RPMI7951 (cell line): Measurements from ENCODE around the gene GSTCD. TPM values are rescaled to one million over a fixed set of nuclear protein-coding genes. Genes with fewer than 3 reads are reported as not detected.
"Not testable (repeated sequence)": the region's sequence is repeated elsewhere in the genome, so short reads cannot be mapped to it uniquely, and the experiment has no call there.

Source experiments
- DNase-seq: peaks from one replicate; pipeline ENCODE4 v3.0.0-alpha.2; 2012; ENCODE audit warnings: low read depth
- total RNA-seq: library from RNA; depleted of rRNA; stranded (reverse); fragments of >200 nt; shearing (Covaris generic); gene quantifications from 2 replicates; pipeline ENCODE4 v1.2.3, GENCODE V29; 2014; rRNA removed

The GSTCD gene, protein sequence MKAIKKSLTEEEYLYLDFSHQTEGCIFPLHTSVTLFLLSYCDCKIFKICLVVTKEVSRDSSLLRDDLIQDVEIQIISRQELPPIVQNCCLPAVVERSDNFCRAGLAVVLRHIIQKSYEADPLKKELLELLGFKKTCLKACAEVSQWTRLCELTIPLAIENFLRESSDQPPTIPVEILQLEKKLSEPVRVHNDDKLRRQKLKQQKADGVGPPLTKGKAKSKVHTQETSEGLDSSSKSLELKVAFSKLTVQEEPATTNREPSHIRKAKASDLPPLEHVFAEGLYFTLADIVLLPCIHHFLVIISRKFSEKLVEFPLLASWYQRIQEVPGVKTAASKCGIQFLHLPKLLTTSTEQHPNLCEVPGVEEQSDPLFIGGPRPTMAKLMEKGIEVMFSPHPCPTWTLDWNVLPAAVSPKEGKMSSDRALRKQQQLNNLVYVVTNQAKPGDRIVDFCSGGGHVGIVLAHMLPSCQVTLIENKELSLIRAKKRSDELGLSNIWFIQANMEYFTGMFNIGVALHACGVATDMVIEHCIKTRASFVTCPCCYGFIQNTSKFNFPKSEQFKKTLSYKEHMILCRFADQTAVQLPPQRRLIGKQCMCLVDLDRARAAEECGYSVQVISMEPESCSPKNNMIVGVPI
- 17.7 and 20.8 TPM in 2 replicates for total RNA-seq

DNA sequence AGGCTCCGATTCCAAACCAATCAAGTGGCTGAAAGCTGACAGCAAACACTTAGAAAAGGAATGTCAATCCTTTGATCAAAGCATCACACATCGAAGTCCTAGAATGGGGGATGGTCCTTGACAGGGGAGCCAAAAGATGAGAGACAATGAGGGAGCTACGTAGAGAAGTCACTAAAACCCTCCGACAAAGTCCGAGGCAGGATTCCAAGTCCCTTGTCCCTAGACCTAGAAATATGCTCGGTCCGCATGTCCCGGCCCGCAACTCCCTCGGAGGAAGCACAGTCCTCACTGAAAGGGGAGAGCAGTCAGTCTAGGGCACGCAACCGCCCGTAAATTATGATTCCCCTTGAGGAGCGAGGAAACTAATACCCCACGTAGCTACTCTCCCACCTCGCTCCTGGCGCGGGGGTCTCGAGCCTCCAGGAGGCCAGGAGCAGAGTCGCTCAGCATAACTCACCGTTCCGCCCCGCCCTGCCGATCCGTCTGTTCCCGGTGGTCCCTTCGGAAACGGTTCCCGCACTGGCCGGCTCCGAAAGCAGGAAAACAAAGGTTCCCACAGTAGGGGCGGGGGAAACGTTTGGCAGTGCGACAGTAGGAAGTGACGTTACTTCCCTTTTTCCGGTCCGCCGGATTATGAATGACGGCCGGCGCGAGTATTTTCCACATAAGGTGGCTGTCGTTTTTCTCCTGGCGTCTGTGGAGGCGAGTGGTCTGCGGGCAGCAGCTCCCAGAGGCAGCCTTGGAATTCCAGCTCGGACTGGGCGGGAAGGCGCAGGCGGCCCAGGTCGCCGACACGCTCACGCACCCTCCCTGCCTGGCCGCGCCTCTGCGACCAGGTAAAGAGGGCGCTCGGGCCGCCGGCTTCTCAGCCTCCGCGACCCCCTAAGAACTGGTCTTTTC is at the start of gene GSTCD, which contains the start of gene INTS12:
Gene GSTCD, plus strand, starts transcription at position 604 of the 900 bp plus-strand sequence. CDS start 8,830 bp downstream, outside the sequence.
Gene INTS12, minus strand, starts transcription at position 509 of the 900 bp plus-strand sequence. CDS start 8,684 bp downstream, outside the sequence.
- DNase-seq: peak; percentile 87

DNA sequence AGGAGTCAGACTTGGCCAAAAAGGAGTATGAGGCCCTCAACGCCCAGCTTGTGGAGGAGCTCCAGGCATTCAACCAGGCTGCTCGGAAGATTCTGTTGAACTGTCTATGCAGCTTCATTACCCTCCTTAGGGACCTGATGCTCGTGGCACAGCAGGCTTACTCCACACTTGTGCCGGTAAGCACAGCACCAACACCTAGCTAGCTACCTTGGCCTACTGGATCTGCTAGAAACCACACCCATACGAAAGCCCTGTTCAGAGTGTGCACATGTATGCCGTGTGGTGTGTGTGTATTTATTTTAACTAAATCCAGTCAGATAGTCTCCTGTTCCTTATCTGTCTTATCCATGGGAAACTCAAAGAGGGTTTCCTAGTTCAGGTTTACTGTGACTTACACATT is 49.4 kb upstream of the GSTCD start:
- DNase-seq: no peak

DNA sequence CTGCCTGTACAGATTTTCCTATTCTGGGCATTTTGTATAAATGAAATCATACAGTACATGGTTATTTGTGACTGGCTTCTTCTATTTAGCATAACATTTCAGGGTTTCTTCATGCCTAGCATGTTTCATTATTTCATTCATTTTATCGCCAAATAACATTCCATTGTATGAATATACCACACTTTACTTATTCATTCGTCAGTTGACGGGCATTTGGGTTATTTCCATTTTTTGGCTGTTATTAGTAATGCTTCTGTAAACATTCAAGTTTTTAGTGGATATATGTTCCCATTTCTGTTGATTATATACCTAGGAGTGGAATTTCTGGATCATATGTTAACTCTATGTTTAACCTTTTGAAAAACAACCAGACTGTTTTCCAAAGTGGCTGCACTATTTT is 47.6 kb upstream of the GSTCD start:
- no peak for DNase-seq

DNA sequence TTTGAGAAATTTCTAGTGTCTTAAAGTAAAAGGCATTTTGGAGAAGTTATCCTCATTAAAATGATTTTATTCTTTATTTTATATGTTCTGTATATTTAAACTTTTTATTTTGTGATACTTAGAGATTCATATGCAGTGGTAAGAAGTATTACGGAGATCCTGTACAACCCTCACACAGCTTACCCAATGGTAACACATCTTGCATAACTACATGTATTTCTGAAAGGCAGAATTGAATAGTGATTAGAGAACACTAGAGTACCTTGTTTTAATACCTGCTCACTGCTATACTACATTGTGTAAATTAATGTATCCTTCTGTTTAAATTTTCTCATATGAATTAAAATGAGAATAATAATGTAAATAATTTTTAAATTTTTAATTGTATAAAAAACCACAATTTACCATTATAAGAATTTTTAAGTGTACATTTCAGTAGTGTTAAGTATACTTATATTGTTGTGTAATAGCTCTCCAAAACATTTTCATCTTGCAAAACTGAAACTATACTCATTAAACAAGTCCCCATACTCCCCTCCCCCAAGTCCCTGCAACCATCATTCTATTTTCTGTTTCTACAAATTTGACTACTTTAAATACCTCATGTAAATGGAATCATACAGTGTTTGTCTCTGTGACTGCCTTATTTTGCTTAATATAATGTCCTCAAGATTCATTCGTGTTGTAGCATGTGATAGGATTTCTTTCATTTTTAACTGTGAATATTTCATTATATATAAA is 45.5 kb upstream of the GSTCD start:
- DNase-seq: no peak

DNA sequence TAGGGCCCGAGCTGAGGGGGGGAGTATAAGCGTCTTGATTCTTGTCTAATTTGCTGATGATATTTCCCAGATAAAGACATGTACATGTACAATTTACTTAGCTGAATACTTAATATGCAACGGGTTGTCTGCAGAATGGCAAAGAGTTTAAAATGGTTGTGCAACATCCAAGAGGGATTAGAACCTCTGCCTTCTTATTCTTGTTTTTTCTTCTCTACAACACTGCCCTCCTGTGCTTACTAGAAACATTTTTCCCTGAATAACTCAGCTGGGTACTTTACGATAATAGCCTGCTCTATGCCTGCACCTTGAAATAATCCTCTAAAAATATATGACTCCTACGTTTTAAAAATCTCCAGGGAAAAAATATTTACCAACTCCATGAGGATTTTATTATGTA is 41.9 kb upstream of the GSTCD start:
- DNase-seq: peak; percentile 24

DNA sequence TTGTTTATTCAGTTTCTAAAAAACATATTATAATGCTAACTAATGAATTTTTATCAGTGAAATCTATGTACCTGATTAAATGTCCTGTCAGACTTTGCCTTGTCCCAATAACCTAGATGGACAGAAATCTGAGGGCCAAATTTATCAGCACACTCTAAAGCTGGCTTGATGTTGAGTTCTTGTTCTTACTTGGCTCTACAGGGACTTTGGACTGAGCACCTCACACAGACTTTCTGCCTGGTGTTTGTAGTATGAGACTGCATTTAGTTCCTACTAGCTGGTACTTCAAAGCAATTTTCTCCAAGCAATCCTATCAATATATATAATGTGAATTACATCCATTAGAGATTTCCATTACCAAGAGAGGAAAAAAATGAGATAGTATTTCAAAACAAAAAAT is 37.9 kb upstream of the GSTCD start:
- DNase-seq: no peak

DNA sequence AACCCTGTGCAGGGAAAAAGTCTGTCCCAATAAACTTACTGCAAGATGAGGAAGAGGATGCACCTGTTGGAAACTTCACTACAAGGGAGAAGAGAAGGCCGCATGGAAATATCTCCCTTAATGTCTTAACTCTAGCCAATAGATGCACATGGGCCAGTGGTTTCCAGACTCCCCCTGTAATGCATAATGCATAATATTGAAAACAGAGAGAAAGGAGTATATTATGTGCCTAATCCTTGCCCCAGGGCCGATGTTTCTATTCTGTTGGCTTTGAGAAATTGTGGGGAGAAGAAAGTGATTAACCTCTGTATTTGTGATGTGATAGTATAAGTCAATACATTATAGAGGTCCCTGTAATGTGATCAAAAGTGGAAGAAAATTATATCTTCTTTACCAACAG is 37.3 kb upstream of the GSTCD start:
- no peak for DNase-seq

DNA sequence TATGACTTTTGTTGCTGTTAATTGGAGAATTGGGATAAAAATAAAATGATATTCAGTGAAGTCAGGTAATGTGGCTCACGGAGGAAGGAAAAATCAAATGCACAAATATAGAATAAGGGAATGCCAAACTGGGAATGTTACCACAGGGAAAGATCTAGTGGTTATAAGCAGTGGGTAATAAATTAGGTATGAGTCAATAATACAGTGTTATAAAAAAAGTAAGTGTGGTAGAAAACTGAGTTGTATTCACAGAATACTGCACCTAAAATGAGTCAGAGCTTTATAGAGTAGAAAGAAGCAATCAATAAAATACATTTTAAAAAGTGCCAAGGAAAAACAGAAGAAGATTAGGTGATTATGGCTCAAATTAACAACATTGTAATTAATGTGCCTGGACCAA is 34.6 kb upstream of the GSTCD start:
- no peak for DNase-seq

DNA sequence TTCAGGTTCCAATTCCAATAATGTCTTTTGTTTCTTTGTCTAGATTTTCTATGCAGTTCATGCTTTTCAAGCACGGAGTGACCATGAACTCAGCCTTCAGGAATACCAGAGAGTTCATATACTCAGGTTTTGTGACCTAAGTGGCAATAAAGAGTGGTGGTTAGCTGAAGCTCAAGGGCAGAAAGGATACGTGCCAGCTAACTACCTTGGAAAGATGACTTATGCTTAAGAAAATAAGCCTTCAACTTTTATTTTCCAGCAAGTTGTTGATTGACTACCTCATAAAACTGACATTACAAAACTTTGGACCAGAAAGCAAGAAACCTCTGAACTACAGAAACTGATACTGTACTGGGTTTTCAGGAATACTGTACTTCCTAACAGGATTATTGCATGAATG is 30.9 kb upstream of the GSTCD start:
- no peak for DNase-seq

DNA sequence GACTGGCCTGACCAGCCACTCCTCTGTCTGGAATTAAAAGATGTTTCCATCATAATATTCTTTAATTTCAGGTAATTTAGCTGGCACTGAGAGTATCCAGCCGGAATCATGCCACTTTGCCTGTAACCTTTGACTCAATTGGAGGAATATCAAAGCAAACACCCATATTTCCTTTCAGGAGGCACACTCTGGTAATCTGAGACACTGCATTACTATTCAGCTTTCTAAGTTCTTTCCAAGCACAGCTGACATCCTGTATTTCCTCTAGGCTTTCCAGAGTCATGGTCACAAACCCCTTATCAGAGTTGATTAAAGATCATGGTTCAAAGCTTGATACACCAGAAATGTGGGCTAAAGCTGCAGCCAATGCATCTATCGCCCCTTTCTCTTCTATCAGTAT is 29.4 kb upstream of the GSTCD start:
- DNase-seq: peak; percentile 2

DNA sequence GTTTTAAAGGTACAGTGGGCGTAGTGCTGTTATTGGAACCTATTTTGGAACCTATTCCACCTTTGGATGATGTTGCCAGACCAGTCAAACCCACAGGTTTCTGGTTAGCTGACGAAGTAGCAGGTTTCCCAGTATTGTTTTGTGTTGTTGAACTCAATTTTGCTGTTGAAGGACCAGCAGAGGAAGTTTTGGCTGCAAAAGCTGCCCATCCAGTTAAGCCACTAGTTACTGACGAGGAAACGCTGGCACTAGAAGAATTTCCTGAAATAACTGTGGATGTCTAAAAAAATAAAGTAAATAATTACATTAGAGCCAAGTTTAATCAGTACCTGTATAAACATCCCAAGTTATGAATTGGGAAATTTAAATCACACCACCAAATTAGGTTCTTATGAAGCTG is 25.5 kb upstream of the GSTCD start:
- DNase-seq: no peak

DNA sequence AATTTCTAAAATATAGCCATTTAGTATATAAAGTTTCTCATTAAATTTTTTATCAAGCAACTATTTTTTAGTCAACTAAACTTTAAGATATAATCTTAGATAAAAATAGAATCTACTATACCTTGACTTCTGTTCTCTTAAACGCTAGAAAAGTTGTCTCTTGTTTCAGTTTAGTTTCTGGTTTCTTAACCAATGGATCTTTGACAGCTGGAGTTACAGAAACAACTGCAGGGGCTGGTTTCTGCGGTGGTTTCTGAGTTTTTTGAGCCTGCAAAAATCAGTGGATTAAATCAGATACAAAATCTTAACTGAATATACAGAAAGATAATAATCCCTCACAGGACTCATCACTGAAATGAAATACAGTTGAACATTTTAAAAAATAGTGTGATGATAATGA is 22.0 kb upstream of the GSTCD start:
- DNase-seq: no peak

DNA sequence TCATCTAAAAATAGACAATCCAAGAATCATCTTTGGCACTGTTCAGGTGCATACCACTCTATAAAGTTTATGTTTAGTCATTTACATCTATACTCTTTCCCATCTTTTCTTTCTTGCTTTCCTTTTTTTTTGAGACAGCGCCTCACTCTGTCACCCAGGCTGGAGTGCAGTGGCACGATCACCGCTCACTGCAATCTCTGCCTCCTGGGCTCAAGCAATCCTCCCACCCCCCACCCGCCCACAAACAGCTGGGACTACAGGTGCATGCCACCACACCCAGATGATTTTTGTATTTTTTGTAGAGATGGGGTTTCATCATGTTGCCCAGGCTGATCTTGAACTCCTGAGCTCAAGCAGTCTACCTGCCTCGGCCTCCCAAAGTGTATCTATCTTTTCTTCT is 13.8 kb upstream of the GSTCD start:
- DNase-seq: not testable (repeated sequence)

DNA sequence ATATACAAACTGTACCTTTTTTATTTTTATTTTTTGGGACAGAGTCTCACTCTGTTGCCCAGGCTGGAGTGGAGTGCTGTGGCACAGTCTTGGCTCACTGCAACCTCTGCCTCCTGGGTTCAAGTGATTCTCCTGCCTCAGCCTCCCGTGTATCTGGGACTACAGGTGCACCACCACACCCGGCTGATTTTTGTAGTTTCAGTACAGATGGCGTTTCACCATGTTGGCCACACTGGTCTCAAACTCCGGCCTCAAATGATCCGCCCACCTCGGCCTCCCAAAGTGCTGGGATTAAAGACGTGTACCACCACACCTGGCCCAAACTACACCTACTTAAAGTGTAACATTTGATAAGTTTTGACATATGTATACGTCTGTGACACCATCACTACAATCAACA is 12.8 kb upstream of the GSTCD start:
- DNase-seq: not testable (repeated sequence)

DNA sequence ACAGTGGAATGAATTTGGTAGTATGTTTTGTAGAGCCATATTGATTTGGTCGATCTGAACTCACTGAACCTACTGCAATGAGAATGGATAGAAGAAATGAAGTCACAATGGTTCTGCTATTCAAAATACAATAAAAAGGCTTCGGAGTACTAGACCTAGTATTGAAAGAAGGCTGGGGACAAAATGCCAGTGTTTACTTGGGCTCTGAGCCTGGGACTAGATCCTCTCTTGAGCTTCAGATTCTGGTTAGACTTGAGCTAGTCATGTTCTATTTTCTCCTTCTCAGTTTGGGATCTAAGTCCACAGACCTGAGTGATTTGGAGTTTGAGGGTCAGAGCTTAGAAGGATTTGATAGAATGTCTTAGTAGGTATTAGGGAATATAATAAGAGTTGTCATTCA is 10.0 kb upstream of the GSTCD start:
- no peak for DNase-seq

DNA sequence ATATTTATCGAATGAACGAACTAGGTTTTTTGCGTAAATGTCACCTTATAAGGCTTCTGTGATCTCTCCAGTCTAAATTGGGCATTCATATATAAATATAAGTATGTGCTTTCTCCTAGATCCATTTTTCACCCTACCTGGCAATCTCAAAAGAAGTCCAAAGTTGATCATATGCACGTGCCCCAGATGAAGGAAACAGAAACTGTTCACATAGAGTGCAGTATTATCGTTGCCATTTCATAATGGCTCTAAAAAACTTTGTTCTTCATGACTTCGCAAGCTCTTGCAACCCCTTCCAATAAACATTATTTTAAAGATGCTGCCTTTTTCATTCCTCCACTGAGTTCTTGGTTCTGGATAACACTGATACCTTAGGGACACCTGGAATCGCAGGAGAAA is 803 bp upstream of the GSTCD start:
- DNase-seq: no peak

DNA sequence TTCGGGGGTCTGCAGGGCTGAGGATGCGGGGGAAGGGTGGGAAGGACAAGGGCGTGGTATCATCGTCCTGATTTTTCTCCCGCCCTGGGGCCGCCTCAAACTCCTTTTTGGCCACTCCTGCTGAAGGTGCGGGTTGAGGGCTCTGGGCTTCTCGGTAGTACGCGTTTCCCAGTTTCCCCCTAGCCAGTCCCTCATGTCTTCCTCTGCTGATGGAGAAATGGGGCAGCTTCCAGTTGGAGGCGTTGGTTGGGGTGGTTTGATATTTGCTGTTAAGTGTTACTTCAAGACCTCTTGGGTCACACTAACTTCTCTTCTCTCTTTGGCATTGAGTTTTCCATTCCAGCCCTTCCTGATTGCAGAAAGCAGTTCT is 482 bp downstream of the GSTCD start:
- DNase-seq: peak; percentile 12

DNA sequence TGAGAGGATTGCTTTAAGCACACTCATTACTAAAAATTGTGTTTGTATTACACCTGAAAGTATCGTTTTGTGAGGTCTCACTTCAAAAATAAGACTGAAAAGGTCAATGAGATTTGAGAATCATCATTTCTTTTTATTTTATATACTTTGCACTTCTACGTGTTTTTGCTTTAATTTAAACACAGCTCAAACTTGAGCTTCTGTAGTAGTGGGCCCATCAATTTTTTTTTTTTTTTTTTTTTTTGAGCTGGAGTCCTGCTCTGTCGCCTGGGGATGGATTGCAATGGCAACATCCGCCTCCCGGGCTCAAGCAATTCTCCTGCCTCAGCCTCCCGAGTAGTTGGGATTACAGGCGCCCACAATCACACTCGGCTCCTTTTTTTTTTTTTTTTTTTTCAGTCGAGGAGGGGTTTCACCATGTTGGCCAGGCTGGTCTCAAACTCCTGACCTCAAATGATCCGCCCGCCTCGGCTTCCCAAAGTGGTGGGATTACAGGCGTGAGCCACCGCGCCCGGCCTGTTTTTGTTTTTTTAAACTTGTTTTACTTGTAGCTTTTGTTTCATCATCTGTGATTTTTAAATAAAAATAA is 1.5 kb downstream of the GSTCD start:
- peak; percentile 5 for DNase-seq

DNA sequence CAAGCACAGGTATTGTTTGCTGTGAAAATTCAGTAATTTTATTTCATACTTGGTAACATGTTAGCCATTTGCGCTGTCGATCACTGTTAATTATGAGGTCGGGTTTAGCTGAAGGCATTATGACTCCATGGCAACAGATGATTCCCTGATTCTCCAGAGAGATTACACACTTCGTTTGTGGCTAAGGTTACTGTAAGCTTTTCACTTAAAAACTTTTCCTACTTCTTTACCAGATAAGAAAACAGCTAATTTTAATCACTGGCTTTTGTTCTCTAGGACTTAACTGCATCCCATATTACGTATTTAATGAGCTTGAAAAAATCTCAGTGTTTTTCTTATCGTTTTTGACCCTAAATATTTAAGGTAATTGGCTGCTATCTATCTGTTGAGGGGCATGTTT is 2.1 kb downstream of the GSTCD start:
- peak; percentile 58 for DNase-seq

DNA sequence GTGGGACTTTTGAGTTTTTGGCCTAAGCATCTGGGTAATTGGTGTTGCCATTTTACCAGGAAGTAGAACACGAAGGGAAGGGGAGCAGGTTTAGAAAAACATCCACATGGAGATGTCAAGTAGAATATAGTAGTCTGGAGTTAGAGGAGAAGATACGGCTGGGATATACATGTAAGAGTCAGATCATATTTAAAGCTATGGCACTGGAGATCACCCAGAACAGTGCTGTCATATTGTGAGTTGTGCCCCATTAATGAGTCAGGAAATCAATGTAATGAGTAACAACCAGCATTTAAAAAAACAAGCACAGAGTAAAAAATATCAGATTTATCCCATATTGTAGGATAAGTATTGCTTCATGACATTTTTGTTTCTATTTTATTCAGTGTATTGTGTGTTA is 4.2 kb downstream of the GSTCD start:
- DNase-seq: no peak

DNA sequence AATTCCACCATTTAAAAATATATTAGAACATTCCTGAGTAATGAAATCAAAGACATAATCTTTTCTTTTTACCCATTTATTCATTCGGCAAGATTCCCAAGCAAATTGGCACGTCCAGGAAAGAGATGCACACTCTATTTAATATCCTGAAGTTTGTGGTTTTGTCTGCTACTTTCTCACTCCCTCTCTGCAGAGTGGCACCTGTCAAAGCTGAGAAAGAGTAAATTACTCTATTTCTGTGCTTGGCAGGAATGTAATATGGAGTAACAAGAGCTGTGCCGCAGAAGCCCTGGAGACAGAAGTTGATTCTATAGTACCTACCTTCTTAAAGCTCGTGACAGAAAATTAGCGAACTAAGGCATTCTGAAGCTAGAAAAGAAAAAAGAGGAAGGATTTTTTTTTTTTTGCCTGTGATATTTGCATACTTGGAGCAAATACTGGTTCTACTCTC is 5.5 kb downstream of the GSTCD start:
- DNase-seq: no peak
